Limb (tissue), 2 donors: ENCODE data around the gene RHOT1.

ENCODE experiments used
- DNase-seq, 2 donors: peaks; one replicate each; pipeline ENCODE4 v3.0.0-alpha.2; 2016; ENCODE audit errors: extremely low spot score in 2 of 2

Gene RHOT1

GRCh38 chr17:32268734-32269288 lies 126.5 kb downstream of the RHOT1 start:
- DNase-seq = no peak

GRCh38 chr17:32269377-32269776 lies 127.1 kb downstream of the RHOT1 start:
- no peak for DNase-seq

- DNase-seq = no peak
Measured at GRCh38 chr17:32271844-32272243, 129.5 kb downstream of the RHOT1 start.

GRCh38 chr17:32274101-32274500 lies 131.8 kb downstream of the RHOT1 start:
- no peak for DNase-seq

GRCh38 chr17:32274643-32275042 lies 132.3 kb downstream of the RHOT1 start:
- no peak for DNase-seq
